C1 segment of cervical spinal cord (tissue), 14 donors: ENCODE data around the gene PIAS4.

Source experiments
- DNase-seq, 14 donors: peaks; one replicate each; lab custom pipeline; 2025; lab: John Stamatoyannopoulos, UW

Gene PIAS4

GRCh38 chr19:4077007-4077374, 69.5 kb downstream of the PIAS4 start:
- DNase-seq, result no peak

- DNase-seq, result peak in 5 of 14 donors; percentile 4 to 55 (median 19)
These were observed 70.5 kb downstream of the PIAS4 start for GRCh38 chr19:4077800-4078684.

DNA sequence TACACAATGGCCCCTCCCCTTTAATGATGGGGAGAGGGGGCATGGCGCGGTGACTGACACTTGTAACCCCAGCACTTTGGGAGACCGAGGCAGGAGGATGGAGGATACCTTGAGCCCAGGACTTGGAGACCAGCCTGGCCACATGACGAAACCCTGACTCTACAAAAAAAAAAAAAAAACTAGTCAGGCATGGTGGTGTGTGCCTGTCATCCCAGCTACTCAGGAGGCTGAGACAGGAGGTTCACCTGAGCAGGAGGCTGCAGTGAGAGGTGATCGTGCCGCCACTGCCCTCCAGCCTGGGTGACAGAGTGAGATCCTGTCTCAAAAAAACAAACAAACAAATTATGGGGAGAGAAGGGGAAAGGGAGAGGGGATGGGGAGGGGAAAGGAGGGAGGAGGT, 72.9 kb downstream of the PIAS4 start:
- DNase-seq, result no peak

GRCh38 chr19:4081441-4082129, 74.0 kb downstream of the PIAS4 start:
- no peak for DNase-seq

DNA sequence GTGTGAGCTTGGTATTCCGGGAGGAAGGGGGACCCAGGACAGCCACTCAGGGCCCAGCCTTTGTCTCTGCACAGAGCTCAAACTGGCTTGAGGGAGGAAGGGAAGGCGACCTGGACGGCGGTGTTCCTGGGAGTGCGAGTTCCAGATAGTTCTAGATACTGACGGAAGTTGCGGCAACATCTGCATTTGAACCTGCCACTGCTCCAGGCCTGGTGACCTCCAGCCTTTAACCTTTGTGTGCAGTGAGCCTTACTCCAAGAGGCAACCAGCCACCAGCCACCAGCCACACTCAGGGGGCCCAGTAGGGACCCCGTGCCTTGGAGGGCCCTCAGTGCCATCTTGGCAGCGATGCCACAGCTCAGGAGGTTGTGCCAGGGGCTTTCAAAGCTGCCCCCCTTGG, 74.6 kb downstream of the PIAS4 start:
- no peak for DNase-seq

- DNase-seq, result no peak
These were observed 76.4 kb downstream of the PIAS4 start for GRCh38 chr19:4083677-4084546.

GRCh38 chr19:4084547-4084877, 77.0 kb downstream of the PIAS4 start:
- DNase-seq, result no peak

- no peak for DNase-seq
These were observed 78.9 kb downstream of the PIAS4 start for GRCh38 chr19:4086411-4086867.

- no peak for DNase-seq
These were observed 80.5 kb downstream of the PIAS4 start for GRCh38 chr19:4087787-4088679.

- no peak for DNase-seq
These were observed 81.4 kb downstream of the PIAS4 start for GRCh38 chr19:4088975-4089374.
